ENCODE data around the gene RPP25L.

DNA sequence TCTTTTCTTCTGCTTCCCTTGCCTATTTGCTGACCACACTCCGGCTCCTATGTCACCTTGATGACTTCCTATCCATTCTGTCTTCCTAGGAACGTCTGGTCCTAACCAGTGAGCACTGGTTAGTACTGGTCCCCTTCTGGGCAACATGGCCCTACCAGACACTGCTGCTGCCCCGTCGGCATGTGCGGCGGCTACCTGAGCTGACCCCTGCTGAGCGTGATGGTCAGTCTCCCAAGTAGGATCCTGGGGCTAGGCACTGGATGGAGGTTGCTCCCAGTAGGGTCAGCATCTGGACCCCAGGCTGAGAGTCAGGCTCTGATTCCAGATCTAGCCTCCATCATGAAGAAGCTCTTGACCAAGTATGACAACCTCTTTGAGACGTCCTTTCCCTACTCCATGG lies 36.8 kb upstream of the RPP25L start:
- no peak for TF ChIP-seq GATA2 (IDR thresholded peaks at IDR 0.05; ENCODE audit: low read depth, low read length)
- no peak for TF ChIP-seq GATA3 (IDR thresholded peaks at IDR 0.05; ENCODE audit: low read depth, low read length)
